HCT116 (cell line): ENCODE results near the gene PPP2R3A. TPM values are rescaled to one million over a fixed set of nuclear protein-coding genes. Genes with fewer than 3 reads are reported as not detected.

Source experiments
- ATAC-seq: fragments of 200-7000 bp; cut with Tn5 transposase; 2 replicates; pipeline ENCODE4 v1.9.1; 2020; ENCODE audit warnings: mild to moderate bottlenecking, moderate library complexity
- BruUV-seq: library from RNA; stranded (reverse); fragments of 400-500 nt; replicated peaks from 2 replicates; lab custom pipeline; 2021; lab: Mats Ljungman, UMichigan
- CTCF ChIA-PET: fragments of 300-600 bp; sonication (Branson Sonifier 250); formaldehyde crosslinking; loops from one replicate; lab custom pipeline; 2021; ENCODE audit warnings: antibody characterized with exemption; lab: Charles Lee
- POLR2A ChIA-PET: fragments of 300-600, 350-600 bp; sonication (Branson Sonifier 250); formaldehyde crosslinking; loops from one replicate; lab custom pipeline; 2021; ENCODE audit warnings: antibody characterized with exemption; lab: Charles Lee
- RAD21 ChIA-PET, 2 experiments: fragments of 300-600 bp; sonication (Branson Sonifier 250); formaldehyde crosslinking; loops; one replicate each; lab custom pipeline; 2023; ENCODE audit warnings: low total read pairs in 2 of 2; ENCODE audit not compliant: uncharacterized antibody in 2 of 2, unreplicated experiment in 2 of 2, low non-redundant PET in 1 of 2; lab: Charles Lee
- DNase-seq: peaks from one replicate; pipeline ENCODE4 v3.0.0-alpha.2; 2010; ENCODE audit warnings: low read depth, low spot score
- H2AFZ ChIP-seq: fragments of 200-600 bp; shearing (Covaris generic), sonication (generic); 2 replicates; pipeline ENCODE4 v1.6.1; 2017; ENCODE audit warnings: low read depth, mixed run types, mixed read lengths, antibody characterized with exemption, low read length; ENCODE audit not compliant: poor library complexity, severe bottlenecking
- H3K27ac ChIP-seq: 2 replicates; pipeline ENCODE4 v1.5.1; 2012; ENCODE audit warnings: low read depth, low read length
- H3K27me3 ChIP-seq: fragments of 200-600 bp; sonication (generic); 2 replicates; pipeline ENCODE4 v1.6.1; 2016; ENCODE audit warnings: mixed run types, low read length, mixed read lengths; ENCODE audit not compliant: insufficient read depth
- H3K36me3 ChIP-seq, 2 experiments: fragments of 200-500 bp in 1 of 2; fragments of 200-600 bp in 1 of 2; sonication (Bioruptor generic) in 1 of 2; sonication (generic) in 1 of 2; 2 replicates each; pipeline versions ENCODE4 v1.5.1 to v1.6.1; 2014 to 2016; ENCODE audit warnings: low read length in 2 of 2, inconsistent platforms in 1 of 2, mixed read lengths in 1 of 2, mixed run types in 1 of 2; ENCODE audit not compliant: insufficient read depth in 2 of 2, control insufficient read depth in 1 of 2
- H3K4me1 ChIP-seq, 2 experiments: fragments of 200-600 bp in 1 of 2; sonication (generic) in 1 of 2; 2 replicates each; pipeline versions ENCODE4 v1.5.1 to v1.6.1; 2012 to 2017; ENCODE audit warnings: low read length in 2 of 2, inconsistent platforms in 1 of 2, mild to moderate bottlenecking in 1 of 2, mixed read lengths in 1 of 2, mixed run types in 1 of 2, moderate library complexity in 1 of 2; ENCODE audit not compliant: insufficient read depth in 2 of 2, control insufficient read depth in 1 of 2
- H3K4me2 ChIP-seq: fragments of 200-600 bp; sonication (generic); 2 replicates; pipeline ENCODE4 v1.6.1; 2017; ENCODE audit warnings: mixed run types, low read length, mixed read lengths
- H3K4me3 ChIP-seq, 2 experiments: fragments of 200-600 bp in 1 of 2; sonication (generic) in 1 of 2; replicated peaks in 1 of 2; 2 replicates each; pipeline ENCODE4 v1.5.1; 2011 to 2016; ENCODE audit warnings: low read length in 2 of 2, control low read depth in 1 of 2, low read depth in 1 of 2, mild to moderate bottlenecking in 1 of 2, mixed read lengths in 1 of 2, mixed run types in 1 of 2
- H3K79me2 ChIP-seq: fragments of 200-600 bp; sonication (generic); 2 replicates; pipeline ENCODE4 v1.6.1; 2017; ENCODE audit warnings: mild to moderate bottlenecking, mixed run types, low read length, moderate library complexity, mixed read lengths; ENCODE audit not compliant: insufficient read depth
- H3K9ac ChIP-seq: fragments of 200-600 bp; sonication (generic); 2 replicates; pipeline ENCODE4 v1.6.1; 2016; ENCODE audit warnings: low read length, mixed read lengths
- H3K9me2 ChIP-seq: fragments of 200-600 bp; sonication (generic), shearing (Covaris generic); 2 replicates; pipeline ENCODE4 v1.6.1; 2017; ENCODE audit warnings: mixed run types, mild to moderate bottlenecking, moderate library complexity; ENCODE audit not compliant: insufficient read depth
- H3K9me3 ChIP-seq, 2 experiments: fragments of 200-500 bp in 1 of 2; fragments of 200-600 bp in 1 of 2; sonication (Bioruptor generic) in 1 of 2; sonication (generic) in 1 of 2; 2 replicates each; pipeline ENCODE4 v1.6.1; 2014 to 2017; ENCODE audit warnings: low read length in 2 of 2, mixed read lengths in 2 of 2, inconsistent platforms in 1 of 2, low read depth in 1 of 2, mild to moderate bottlenecking in 1 of 2, mixed run types in 1 of 2, moderate library complexity in 1 of 2; ENCODE audit not compliant: control insufficient read depth in 1 of 2, insufficient read depth in 1 of 2
- H4K20me1 ChIP-seq: fragments of 200-600 bp; sonication (generic), shearing (Covaris generic); 2 replicates; pipeline ENCODE4 v1.6.1; 2017; ENCODE audit warnings: mixed run types, mild to moderate bottlenecking, moderate library complexity; ENCODE audit not compliant: insufficient read depth
- CEBPB ChIP-seq: IDR thresholded peaks from 2 replicates; pipeline ENCODE4 v1.6.1; 2012; ENCODE audit warnings: low read depth
- EGR1 ChIP-seq: IDR thresholded peaks from 2 replicates; pipeline ENCODE4 v1.6.1; 2012; ENCODE audit warnings: low read depth
- RAD21 ChIP-seq: IDR thresholded peaks from 2 replicates; pipeline ENCODE4 v1.6.1; 2012; ENCODE audit warnings: low read depth, mild to moderate bottlenecking
- TCF7L2 ChIP-seq: IDR thresholded peaks from 2 replicates; pipeline ENCODE4 v1.7.0; 2011; ENCODE audit warnings: borderline replicate concordance, inconsistent platforms; ENCODE audit not compliant: insufficient read depth, insufficient read length; ENCODE audit errors: extremely low read depth
- ZFX ChIP-seq: fragments of 450-650 bp; IDR thresholded peaks from 2 replicates; pipeline ENCODE4 v1.6.1; 2017
- intact Hi-C: fragments of 100-400 bp; cut with micrococcal nuclease; formaldehyde crosslinking; loops from 2 replicates; pipeline ENCODE4 v1.10.0; 2022
- total RNA-seq: library from RNA; stranded (reverse); gene quantifications from one replicate; pipeline ENCODE4 v1.2.1, GENCODE V29; 2021; ENCODE audit not compliant: unreplicated experiment
- TF ChIP-seq, protein P1 (sequence below): IDR thresholded peaks from 2 replicates; pipeline ENCODE4 v1.6.1; 2011; ENCODE audit warnings: mild to moderate bottlenecking, low read length, moderate library complexity; ENCODE audit not compliant: insufficient replicate concordance; ENCODE audit errors: extremely low read depth
- TF ChIP-seq, protein P2 (sequence below): IDR thresholded peaks from 2 replicates; pipeline ENCODE4 v1.6.1; 2012; ENCODE audit warnings: low read depth

PPP2R3A gene
- total RNA-seq, 1 experiment from 2014 or later, result 6.1 TPM

DNA sequence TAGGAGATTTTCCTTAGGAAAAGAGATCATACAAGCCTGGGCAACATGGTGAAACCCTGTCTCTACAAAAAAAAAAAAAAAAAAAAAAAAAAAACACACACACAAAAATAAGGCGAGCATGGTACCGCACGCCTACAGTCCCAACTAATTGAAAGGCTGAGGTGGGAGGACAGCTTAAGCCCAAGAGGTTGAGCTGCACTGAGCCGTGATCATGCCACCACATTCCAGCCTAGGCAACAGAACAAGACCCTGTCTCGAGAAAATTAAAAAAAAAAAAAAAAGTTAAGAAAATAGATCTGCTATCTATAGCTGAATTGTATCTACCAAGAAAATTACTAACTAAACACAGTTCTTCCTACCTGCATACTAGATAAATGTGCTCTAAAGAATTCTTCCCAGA, 223.5 kb downstream of the PPP2R3A start:
- intact Hi-C loops, result no loop called here
- DNase-seq, result no peak
- H4K20me1 ChIP-seq, result peaks cover 40% of the 10 kb centered on the region; the same call in 1 of the 2 replicates

More for the DNA sequence above, 223.5 kb downstream of the PPP2R3A start:
- Histone ChIP-seq H3K36me3 (no peaks in the 10 kb centered on the region; a peak in 1 of 4 replicates), H3K9ac (no peak overlapping the region), H3K4me3 (no peak overlapping the region), H3K79me2 (peaks cover 100% of the 10 kb centered on the region), H2AFZ (no peak overlapping the region), H3K9me2 (no peaks in the 10 kb centered on the region), H3K4me2 (no peak overlapping the region), H3K27ac (no peak overlapping the region), H3K27me3 (no peaks in the 10 kb centered on the region), H3K9me3 (no peaks in the 10 kb centered on the region), H3K4me1 (peaks cover 45 to 56% of the 10 kb centered on the region in 2 experiments)
- ChIA-PET POLR2A (no interaction called here), CTCF (no interaction called here), RAD21 (interaction anchor here in 1 of 2 experiments (0.7 kb wide), 1 partner anchor 96 kb away, joined by 5 read pairs; no protein-coding TSS in a partner anchor)
- BruUV-seq, result no TSS peak
- no peak for ATAC-seq
- TF ChIP-seq RAD21 (no peak), CEBPB (no peak), TCF7L2 (no peak), EGR1 (no peak), ZFX (no peak)
- TF ChIP-seq, protein P1, sequence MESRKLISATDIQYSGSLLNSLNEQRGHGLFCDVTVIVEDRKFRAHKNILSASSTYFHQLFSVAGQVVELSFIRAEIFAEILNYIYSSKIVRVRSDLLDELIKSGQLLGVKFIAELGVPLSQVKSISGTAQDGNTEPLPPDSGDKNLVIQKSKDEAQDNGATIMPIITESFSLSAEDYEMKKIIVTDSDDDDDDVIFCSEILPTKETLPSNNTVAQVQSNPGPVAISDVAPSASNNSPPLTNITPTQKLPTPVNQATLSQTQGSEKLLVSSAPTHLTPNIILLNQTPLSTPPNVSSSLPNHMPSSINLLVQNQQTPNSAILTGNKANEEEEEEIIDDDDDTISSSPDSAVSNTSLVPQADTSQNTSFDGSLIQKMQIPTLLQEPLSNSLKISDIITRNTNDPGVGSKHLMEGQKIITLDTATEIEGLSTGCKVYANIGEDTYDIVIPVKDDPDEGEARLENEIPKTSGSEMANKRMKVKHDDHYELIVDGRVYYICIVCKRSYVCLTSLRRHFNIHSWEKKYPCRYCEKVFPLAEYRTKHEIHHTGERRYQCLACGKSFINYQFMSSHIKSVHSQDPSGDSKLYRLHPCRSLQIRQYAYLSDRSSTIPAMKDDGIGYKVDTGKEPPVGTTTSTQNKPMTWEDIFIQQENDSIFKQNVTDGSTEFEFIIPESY, result no peak
- TF ChIP-seq, protein P2, sequence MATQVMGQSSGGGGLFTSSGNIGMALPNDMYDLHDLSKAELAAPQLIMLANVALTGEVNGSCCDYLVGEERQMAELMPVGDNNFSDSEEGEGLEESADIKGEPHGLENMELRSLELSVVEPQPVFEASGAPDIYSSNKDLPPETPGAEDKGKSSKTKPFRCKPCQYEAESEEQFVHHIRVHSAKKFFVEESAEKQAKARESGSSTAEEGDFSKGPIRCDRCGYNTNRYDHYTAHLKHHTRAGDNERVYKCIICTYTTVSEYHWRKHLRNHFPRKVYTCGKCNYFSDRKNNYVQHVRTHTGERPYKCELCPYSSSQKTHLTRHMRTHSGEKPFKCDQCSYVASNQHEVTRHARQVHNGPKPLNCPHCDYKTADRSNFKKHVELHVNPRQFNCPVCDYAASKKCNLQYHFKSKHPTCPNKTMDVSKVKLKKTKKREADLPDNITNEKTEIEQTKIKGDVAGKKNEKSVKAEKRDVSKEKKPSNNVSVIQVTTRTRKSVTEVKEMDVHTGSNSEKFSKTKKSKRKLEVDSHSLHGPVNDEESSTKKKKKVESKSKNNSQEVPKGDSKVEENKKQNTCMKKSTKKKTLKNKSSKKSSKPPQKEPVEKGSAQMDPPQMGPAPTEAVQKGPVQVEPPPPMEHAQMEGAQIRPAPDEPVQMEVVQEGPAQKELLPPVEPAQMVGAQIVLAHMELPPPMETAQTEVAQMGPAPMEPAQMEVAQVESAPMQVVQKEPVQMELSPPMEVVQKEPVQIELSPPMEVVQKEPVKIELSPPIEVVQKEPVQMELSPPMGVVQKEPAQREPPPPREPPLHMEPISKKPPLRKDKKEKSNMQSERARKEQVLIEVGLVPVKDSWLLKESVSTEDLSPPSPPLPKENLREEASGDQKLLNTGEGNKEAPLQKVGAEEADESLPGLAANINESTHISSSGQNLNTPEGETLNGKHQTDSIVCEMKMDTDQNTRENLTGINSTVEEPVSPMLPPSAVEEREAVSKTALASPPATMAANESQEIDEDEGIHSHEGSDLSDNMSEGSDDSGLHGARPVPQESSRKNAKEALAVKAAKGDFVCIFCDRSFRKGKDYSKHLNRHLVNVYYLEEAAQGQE, result no peak
